ENCODE measurements around the gene ZNF17.
"Not testable (repeated sequence)": the region's sequence is repeated elsewhere in the genome, so short reads cannot be mapped to it uniquely, and the experiment has no call there.

Gene ZNF17

GRCh38 chr19:57410877-57411671, at the start of gene ZNF17:
ZNF17 (plus strand) TSS chr19:57411161; CDS start chr19:57413616, 2,455 bp downstream.
- peak within 1 kb of the TSS; percentile 98 for H3K4me3 ChIP-seq (ENCODE audit: low read length)
- DNase-seq (ENCODE audit: low read depth) = peak; percentile 80
- no peak for TF ChIP-seq CTCF (conservative IDR thresholded peaks at IDR 0.05; ENCODE audit: low read depth, low read length)

DNA sequence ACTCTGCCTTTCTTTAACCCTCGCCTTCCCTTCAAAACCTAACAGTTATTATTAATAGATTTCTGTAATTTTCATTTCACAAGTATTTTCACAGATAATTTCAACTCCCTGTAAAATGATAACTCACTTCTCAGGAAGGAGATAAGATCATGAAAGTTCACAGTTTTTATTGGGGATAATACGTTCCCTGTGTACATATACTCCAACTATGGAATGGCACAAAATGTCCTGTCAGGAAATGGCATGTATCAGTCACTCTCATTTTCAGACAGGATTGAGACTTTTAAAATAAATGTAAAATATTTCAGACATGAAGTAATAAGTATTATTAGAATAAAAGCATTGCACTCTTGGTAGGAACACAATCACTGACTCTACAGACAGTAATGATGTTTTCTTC, 48.5 kb upstream of the ZNF17 start:
- no peak for DNase-seq (ENCODE audit: low read depth)
- peak overlapping the region; percentile 82 for H3K4me3 ChIP-seq (ENCODE audit: low read length)
- TF ChIP-seq CTCF (conservative IDR thresholded peaks at IDR 0.05; ENCODE audit: low read depth, low read length) = no peak

- TF ChIP-seq CTCF (conservative IDR thresholded peaks at IDR 0.05; ENCODE audit: low read depth, low read length) = no peak
- peak; percentile 97 for DNase-seq (ENCODE audit: low read depth)
These were observed 47.8 kb upstream of the ZNF17 start, which contains the start of the genes TRAPPC2B and ZNF547 for GRCh38 chr19:57362997-57363687. TRAPPC2B (plus strand) TSS chr19:57363551; CDS start chr19:57364834, 1,283 bp downstream. ZNF547 (plus strand) TSS chr19:57363551; CDS start chr19:57368556, 5,005 bp downstream.

DNA sequence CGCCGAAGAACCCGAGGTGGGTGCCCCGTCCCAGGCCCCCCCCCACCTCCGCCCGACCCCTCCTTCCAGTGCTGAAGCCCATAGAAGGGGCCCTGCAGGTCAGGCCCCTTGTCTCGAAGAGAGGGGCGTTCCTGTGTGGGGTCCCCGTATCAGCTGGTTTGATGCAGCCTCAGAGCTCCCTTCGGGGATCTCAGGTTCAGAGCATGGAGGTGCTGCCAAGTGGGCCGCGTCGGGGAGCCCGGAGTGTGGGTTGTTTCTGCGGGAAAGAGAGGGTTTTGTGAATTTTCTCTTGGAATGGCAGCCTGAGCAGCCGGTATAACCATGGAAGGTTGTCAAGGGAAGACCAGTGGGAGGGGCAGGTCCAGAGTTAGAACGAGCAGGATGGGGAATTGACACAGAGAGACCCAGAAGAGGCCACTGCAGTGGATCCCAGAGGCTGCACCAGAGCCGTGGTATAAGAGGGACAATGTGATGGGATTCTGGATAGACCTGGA, 47.2 kb upstream of the ZNF17 start:
- DNase-seq (ENCODE audit: low read depth) = no peak
- no peak for TF ChIP-seq CTCF (conservative IDR thresholded peaks at IDR 0.05; ENCODE audit: low read depth, low read length)
- H3K4me3 ChIP-seq (ENCODE audit: low read length) = peak overlapping the region; percentile 82

More at GRCh38 chr19:57362997-57363687, 47.8 kb upstream of the ZNF17 start, which contains the start of the genes TRAPPC2B and ZNF547:
- H3K4me3 ChIP-seq (ENCODE audit: low read length) = peak within 1 kb of the TSS; percentile 82

DNA sequence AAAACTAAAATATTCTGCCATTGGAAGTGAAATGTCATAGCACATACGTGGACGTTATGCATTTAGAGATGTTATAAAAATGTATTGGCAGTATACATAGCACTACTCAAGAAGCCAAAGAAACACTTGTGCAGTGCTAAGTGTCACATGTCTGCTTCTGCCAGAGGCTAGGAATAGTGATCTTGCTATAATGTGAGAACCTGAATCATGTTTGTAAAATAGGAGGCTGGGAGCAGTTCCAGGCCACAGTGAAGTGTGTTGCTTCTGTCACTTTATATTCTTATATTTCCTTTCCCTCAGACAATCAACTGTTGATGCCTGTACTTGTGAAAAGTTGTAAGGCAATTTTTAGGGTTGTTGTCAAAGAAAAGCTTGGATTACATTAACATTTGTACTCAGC, 44.2 kb upstream of the ZNF17 start:
- no peak for DNase-seq (ENCODE audit: low read depth)
- no peak for TF ChIP-seq CTCF (conservative IDR thresholded peaks at IDR 0.05; ENCODE audit: low read depth, low read length)

GRCh38 chr19:57374179-57374578, 36.8 kb upstream of the ZNF17 start:
- no peak for TF ChIP-seq CTCF (conservative IDR thresholded peaks at IDR 0.05; ENCODE audit: low read depth, low read length)
- DNase-seq (ENCODE audit: low read depth) = no peak
- no peak overlapping the region for H3K4me3 ChIP-seq (ENCODE audit: low read length)

More for the DNA sequence above, 44.2 kb upstream of the ZNF17 start:
- no peak overlapping the region for H3K4me3 ChIP-seq (ENCODE audit: low read length)

- not testable (repeated sequence) for H3K4me3 ChIP-seq (ENCODE audit: low read length); DNase-seq (ENCODE audit: low read depth)
These were observed 36.3 kb upstream of the ZNF17 start for GRCh38 chr19:57374647-57375046.

Measured in retinal pigment epithelial cell (primary cell).